ENCODE measurements around the gene XRCC5. TPM values are rescaled to one million over a fixed set of nuclear protein-coding genes. Genes with fewer than 3 reads are reported as not detected.
A peak's percentile ranks its signal among the peaks of the same experiment; 100 is the strongest.

XRCC5 gene
- total RNA-seq, 1 experiment from 2014 or later, result 398 TPM

DNA sequence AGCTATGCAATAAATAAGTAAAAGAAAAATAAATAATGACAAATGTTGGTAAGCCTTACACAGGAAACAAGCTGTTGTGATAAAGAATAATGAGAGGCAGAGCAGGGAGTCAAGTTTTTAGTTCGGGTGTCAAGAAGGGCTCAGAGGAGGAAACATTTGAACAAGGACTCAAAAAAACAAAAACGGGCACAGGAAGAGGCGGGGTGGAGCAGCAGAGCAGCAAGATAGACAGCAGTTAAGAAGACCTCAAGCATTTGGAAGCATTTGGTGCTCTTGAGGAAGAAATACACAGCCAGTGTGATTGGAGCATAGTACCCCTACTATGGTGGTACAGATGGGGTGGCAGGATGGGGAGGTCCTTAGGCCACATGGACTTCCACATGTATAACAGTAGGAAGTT, 24.6 kb upstream of the XRCC5 start:
- peak; percentile 57 for DNase-seq (ENCODE audit: low read depth)

DNA sequence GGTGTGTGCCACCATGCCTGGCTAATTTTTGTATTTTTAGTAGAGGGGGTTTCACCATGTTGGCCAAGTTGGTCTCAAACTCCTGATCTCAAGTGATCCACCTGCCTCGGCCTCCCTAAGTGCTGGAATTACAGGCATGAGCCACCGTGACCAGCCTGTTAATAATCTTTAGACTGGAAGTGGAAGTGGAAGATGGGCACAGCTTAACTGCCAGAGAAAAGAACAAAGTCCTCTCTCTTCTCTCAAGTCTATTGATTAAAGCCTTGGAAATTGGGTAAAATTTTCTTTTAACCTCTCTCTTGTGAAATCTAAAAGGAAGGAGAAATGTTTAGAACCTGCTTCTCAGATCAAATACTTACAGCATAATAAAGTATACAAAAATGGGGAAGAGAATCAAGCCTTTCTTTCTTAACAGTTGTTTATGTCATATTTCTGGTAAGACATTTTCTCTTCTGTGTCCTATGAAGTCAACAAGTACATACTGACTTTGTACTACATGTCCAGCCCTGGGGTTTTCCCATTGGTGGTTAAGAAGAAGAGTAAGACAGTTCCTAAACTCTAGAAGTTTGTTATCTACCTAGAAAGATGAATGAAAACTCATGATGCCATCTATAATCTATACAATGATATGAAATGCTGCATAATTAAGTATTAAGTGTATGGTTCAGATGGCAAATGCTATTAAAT, 22.8 kb upstream of the XRCC5 start:
- no peak for DNase-seq (ENCODE audit: low read depth)

DNA sequence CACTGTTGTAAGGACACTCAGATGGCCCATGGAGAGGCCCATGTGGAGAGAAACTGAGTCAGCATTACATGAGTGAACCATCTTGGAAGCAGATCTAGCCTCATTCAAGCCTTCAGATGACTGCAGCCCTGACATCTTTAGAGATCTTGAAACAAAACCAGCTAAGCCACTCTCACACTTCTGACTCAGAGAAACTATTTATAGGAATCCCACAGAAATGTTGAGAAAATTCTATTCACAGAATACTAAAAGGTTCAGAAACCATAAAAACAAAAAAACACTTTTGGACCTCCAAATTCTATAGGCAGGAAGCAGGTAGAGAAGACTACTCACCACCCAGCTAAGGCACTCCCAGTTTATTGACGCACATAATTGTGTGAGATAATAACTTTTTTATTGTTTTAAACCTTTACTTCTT, 18.8 kb upstream of the XRCC5 start:
- peak; percentile 61 for DNase-seq (ENCODE audit: low read depth)

DNA sequence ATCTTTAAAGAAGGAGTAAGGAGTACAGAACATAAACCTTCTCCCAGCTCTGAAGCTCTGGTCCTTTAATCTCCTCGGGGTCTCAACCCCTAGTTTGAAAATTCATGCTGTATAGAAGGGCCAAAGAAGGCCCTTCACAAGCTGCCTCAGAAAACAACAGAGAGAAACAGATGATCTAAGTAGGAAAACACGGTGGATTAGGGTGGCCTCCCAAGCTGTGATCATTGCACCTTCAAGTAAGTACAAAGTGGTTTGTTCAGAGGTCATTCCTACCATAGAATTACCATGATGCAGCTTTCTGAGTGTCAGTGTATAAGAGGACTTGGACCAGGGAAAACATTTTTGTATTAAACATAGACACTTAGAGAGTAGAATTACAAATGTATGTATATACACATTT, 16.5 kb upstream of the XRCC5 start:
- no peak for DNase-seq (ENCODE audit: low read depth)

DNA sequence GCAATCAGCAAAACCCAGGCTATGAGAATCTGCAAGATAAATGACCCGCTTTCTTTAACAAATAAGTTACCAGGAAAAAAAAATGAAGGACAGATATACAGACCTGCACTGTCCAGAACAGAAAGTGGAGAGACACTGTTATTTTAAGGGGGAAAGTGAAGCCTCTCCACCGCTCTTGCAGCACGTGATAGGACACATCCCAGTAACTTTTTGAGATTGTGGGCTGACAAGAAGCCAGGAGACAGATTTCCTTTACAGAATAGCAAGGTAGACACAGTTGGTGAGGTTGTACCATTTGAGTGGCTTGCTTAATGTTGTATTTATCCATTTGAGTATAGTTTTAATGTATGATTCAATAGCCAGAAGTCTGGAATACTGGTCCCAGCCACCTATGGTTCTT, 14.4 kb upstream of the XRCC5 start:
- no peak for DNase-seq (ENCODE audit: low read depth)

DNA sequence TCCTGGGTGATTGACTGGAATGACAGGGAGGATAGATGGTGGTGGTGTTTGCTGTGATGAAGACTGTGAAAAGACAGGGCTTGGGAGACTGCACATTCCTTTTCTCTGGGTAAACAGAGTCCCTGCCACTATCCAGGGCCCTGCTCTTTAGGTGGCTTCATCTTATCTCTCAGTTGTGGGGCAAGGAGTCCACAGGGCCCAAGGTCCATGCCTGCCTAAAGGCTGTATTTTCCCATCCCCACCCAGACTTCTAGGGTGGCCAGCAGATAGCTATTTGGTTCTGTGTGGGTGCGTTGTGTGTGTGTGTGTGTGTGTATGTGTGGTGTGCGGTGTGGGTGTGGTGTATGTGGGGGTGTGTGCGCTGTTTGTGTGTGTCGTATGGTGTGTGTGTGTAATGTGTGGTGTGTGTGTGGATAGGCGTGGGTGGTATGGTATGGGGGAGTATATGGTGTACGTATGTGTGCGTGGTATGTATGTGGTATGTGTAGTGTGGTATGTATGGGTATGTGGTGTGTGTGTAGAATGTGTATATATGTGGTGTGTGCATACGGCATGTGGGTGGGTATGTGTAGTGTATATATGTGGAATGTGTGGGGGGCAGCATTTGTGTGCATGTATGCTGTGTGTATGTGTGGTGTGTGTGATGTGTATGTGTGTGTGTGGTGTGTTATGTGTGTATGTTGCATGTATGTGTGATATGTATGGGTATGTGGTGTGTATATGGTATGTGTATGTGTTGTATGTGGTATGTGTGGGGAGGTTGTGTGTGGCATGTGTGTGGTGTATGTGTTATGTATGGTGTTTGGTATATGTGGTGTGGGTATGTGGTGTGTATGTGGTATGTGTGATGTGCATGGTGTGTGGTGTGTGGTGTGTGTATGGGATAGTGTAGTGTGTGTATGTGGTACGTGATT, 10.5 kb upstream of the XRCC5 start:
- no peak for DNase-seq (ENCODE audit: low read depth)

DNA sequence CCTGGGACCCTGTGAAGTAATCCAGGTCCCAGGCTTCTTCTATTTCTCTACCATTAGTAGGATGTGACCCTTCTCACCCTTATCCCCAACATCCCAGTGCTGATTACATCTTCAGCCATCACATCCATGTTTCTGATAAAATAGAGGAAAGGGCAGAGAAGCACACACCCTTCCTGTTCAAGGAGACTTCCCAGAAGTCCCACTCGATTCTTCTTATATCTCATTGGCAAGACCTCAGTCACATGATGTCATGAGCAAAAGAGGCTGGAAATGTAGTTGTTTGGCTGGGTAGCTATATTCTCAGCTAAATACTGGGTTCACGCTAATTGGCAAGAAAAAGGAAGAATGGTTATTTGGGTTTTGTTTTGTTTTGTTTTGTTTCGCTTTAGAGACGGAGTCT, 8.0 kb upstream of the XRCC5 start:
- DNase-seq (ENCODE audit: low read depth), result no peak

DNA sequence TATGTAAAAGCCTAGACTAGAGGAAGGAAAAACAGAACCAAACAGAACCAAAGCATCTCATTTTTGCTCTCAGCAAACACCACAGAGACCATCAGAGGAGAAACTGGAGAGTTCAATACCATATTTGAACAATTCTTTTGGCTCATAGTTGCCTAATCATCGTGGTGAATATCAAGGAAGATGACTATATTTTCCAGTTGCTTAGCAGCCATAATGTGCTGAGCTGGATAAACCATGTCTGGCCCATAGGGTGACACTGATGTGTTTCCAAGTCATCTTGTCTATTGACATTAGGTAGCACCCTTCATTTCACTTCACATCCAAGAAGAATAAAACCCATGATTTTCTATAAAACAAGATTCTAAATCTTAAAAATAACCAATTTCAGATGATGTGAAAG, 5.9 kb upstream of the XRCC5 start:
- DNase-seq (ENCODE audit: low read depth), result no peak

DNA sequence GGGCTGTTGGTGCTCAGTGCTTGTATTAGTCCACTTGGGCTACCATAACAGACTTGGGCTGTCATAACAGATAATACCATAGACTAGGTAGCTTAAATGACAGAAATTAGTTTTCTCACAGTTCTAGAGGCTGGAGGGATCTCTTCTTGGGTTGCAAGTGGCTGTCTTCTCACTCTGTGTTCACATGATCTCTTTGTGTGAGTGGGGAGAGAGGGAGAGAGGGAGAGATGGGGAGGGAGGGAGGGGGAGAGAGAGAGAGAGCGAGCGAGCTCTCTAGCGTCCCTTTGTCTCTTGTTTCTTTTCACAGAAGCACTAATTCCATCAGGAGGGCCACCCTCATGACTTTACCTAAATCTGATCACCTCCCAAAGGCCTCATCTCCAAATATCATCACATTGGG, 4.5 kb upstream of the XRCC5 start:
- no peak for DNase-seq (ENCODE audit: low read depth)

DNA sequence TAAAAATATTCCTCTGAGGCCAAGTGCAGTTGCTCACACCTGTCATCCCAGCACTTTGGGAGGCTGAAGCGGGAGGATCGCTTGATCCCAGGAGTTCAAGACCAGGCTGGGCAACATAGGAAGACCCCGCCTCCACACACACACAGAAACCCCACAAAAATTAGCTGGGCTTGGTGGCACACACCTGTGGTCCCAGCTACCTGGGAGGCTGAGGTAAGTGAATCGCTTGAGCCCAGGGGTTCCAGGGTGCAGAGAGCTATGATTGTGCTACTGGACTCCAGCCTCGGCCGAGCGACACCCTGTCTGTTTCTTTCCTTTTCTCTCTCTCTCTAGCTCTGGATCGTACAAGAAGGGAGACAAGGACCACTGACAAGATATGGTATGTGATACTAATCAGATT, 1.8 kb upstream of the XRCC5 start:
- DNase-seq (ENCODE audit: low read depth), result no peak

DNA sequence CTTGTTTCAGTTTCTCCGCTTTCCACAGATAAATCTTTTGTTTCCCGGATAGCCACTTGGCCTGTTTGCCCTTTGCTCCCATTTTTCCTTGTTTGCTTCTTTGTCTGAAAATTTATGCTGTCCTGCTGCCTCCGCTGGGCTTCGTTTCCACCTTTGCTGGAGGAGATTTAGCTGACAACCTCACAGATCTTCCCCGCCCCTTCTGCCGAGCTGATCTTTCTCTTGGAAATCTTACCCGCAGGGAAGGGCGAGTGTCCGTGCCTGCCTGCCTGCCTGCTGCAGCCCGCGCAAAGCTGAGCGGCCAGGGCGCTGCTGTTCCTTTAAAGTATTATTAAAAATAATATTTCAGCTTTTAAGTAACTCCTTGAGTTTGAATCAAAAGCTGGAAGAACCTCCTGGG, 1.4 kb upstream of the XRCC5 start:
- DNase-seq (ENCODE audit: low read depth), result peak; percentile 21

DNA sequence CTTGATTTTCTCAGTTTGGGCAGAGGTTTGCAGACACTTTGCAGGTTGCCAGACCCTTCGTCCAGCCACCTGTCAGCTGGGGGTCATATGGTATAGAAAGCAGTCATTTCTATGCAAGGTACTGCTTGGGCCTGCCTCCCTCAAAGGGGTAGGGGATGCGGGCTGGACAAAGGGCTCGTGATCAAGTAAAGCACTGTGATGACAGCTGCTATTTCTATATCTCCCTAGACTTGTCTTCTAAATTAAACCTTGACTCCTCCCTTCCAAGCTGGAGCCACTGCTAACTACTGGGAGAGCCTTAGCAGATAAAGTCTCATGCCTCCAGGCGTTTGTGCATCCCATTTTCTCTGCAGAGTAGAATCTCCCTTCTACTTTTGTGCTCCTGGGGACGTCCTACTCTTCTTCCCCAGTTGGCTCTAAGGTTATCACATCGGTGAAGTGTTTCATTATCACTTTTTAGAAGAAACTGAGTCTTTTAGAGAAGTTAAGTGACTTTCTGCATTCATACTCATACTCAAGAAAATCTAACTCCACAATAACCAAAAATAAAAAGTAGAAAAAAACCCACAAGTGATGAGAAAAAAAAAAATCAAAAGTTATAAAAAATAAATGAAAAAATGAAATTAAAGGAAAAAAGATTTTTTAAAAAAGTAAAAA, 710 bp upstream of the XRCC5 start:
- DNase-seq (ENCODE audit: low read depth), result peak; percentile 46

DNA sequence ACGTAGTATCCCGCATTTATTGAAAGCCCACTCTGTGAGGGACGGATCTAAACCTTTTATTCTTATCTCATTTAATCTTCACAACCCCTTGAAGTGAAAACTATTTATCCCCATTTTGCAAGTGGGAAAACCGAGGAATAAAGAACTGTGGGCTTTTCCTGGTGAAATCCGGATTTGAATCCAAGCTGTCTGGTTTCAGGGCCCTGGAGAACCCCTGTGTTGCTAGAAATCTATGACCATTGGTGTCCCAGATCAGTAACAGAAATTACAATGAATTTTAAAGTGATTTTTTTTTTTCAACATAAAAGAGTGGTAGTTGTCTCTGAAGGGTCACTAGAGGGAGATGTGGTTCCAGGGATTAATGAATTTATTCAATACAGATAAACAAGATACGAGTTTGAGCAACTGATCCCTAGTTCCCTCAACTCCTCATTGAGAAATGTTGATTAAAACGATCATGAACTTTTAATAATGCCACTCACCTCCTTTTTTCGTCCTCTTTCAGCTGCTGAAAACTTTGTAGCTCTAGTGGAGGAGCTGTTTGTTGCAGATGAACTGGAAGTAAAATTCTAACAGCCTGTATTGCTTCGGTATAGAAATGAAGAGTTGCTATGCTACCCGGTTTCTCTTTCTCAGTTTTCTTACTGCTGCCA, 940 bp downstream of the XRCC5 start:
- DNase-seq (ENCODE audit: low read depth), result peak; percentile 54

DNA sequence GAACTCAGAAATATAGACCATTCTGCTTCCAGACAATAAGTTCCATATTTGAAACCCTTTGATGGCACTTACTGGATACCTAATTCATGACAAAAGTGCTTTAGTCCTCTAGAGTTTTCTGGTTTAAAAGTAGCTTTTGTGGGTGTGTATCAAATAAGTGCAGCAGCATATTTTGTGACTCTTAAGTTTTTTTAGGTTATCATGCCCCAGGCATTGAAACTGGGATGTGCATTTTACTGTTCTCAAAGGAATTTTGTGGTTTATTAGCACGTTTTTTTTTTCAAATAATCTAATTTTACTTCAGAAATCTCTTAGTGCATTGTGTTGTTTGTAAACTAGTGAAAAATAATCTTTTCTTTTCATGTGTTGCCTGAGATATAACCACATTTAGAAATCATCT, 1.5 kb downstream of the XRCC5 start:
- DNase-seq (ENCODE audit: low read depth), result no peak

DNA sequence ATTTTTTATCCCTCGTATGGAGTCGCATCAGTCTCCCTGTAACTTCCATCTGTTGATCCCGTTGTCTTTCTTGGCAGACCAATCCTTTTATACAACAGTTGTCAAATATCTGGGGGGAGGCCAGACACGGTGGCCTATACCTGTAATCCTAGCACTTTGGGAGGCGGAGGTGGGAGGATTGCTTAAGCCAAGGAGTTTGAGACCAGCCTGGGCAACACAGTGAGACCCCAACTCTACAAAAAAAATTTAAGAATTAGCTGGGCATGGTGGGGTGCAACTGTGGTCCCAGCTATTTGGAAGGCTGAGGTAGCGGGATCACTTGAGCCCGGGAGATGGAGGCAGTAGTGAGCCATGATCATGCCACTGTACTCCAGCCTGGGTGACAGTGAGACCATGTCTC, 2.0 kb downstream of the XRCC5 start:
- no peak for DNase-seq (ENCODE audit: low read depth)

DNA sequence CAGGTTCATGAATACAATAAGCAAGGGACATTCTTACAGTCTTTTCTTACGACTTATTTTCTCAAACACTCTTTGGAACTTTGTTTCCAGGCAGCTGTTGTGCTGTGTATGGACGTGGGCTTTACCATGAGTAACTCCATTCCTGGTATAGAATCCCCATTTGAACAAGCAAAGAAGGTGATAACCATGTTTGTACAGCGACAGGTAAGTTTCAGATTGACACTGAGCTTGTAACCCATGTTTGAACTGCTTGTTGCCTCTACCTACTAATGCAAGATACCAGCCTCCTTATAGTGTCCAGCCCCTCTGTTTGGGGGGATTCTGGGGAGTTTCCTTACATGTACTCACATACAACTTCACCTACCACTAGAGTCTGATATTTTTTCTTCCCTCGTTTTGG, 3.8 kb downstream of the XRCC5 start:
- DNase-seq (ENCODE audit: low read depth), result no peak

DNA sequence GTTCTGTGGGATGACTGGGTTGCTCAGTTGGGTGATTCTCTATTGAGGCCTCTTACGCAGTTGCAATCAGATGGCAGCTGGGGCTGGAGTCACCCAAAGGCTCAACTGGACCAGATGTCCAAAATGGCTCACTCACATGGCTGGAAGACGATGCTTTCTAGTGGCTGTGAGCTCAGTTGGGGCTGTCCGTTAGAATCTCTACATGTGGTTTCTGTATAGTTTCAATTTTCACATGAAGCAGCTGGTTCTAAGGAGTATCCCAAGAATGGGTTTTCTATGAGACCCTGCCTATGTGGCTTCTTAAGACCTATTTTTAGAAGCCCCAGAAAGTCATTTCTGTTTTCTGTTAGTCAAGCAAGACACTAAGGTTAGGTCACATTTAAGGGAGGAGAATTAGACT, 4.4 kb downstream of the XRCC5 start:
- DNase-seq (ENCODE audit: low read depth), result peak; percentile 76

DNA sequence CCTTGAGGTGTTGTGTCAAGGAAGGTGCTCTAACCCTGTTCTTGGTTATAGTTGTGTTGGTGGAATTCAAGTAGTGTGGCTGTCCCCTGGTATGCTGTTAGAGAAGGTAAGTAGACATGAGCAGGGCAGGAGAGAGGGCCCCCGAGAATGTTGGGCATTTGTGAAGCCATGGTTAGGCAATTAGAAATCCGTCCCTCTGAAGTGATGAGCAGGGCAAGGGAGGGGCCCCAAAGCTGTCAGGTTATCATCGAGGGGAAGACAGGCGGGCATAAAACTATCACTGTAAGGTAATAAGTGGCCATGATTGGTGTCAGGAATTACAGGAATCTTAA, 5.2 kb downstream of the XRCC5 start:
- no peak for DNase-seq (ENCODE audit: low read depth)

DNA sequence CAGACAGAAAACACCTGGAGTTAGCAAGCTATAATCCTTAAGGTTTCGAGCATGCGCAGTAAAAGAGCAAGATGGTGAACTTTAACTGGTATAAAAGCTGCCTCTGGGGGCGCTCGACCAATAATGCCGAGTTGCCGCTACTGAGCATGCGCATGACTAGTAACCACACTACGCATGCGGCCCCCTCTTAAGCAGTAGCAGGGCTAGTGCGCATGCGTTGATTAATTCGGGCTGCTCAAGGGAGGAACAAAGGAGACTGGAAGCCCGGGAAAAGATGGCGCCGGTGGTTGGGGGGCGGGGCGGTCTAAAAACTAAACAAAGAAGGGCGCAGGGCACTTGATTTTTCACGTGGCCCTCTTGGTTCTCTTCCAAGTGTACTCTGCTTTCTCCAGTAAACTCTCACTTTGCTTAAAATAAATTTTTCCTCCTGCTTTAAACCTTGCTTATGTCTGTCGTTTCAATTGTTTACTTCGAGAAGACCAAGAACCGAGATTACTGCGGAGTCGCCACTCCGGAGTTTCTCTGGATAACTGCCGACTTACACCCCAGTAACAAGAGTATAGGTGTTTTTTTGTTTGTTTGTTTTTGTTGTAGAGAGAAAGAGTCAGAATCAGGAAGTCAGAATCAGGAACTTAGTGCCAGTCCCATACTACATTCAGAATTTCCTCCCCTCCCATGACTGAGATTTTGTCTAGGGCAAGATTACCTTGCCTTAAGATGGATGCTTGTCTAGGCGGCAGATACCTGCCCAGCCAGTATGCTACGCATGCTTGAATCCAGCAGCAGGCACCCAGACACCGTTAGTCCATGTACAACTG, 5.8 kb downstream of the XRCC5 start:
- peak; percentile 99 for DNase-seq (ENCODE audit: low read depth)

DNA sequence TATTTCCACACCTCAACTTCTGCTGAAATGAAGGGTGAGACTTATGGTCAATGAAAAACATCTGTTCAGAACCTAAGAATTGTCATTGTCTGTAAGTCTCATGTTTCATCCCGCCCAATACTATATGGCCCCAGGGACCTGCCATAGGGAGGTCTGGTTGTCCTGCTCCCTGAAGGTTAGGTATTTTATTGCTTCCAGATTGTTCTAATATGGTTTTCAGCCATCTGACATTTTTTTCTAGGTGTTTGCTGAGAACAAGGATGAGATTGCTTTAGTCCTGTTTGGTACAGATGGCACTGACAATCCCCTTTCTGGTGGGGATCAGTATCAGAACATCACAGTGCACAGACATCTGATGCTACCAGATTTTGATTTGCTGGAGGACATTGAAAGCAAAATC, 7.3 kb downstream of the XRCC5 start:
- DNase-seq (ENCODE audit: low read depth), result no peak

All from LHCN-M2 (cell line).